ENCODE measurements around the gene CXCL5.
"Not testable (repeated sequence)": the region's sequence is repeated elsewhere in the genome, so short reads cannot be mapped to it uniquely, and the experiment has no call there.

CXCL5 gene

DNA sequence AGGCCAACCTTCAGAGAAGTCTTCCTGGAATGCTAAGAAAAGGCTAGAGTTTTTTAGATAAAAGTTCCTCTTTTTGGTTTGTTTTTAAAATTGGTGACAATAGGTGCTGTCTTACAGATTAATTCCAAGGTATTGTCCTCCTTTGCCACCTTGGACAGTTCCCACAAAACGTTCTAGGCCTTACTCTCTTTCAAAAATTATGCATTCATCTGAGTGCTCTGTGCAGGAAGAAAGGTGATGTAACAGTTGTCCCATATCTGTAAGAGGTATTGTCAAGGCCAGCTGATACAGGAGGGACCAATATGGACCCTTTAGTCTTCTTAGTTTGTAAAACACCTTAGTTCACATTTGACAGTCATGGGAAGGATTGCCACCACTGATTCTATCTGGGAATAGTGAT, 15.9 kb upstream of the CXCL5 start:
- DNase-seq, result no peak

DNA sequence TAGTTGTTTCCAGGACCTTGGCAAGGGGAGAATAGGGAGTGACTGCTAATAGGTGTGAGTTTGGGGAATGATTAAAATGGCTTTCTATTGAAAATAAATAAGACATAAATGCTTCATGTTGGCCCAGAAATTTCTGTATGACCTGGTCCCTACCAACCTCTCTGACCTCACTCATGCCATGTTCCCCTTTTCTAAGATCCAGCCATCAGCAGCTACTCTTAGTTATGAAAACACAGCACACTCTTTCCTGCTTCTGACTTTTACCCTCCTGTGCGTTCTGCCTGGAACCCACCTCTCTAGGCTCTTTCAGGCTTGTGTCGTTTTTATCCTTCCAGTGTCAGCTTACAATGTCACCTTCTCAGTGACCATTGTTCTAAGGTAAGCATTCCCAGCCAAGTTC, 14.8 kb upstream of the CXCL5 start:
- DNase-seq, result no peak

DNA sequence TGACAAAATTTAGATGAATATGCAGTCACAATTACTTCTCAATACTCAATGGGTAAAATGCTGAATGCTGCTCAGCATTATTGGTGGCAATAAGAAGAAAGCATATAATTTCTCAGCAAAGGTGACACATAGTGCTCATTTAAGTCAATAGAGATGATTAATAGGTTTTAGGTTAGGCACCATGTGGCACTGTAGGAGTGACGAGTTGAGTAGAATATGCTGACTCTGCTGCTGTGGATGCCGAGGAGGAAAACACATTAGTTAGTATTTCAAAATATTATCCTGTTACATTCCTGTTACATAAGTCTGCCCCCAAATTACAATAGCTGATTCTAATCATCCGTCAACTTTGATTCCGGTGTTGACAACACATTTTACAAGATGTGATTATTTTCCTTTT, 13.7 kb upstream of the CXCL5 start:
- DNase-seq, result no peak

DNA sequence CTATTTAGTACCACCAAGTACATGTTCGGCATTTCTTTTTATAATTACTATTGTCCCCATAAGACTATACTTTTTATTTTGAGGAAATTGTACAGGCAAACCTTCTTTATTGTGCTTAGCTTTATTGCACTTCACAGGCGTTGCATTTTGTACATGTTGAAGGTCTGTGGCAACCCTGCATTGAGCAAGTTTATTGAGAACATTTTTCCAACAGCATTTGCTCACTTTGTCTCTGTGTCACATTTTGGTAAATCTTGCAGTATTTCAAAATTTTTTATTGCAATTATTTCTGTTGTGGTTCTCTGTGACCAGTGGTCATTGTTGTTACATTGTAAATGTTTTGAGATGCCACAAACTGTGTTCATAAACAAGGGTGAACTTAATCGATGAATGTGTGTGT, 10.8 kb upstream of the CXCL5 start:
- no peak for DNase-seq

DNA sequence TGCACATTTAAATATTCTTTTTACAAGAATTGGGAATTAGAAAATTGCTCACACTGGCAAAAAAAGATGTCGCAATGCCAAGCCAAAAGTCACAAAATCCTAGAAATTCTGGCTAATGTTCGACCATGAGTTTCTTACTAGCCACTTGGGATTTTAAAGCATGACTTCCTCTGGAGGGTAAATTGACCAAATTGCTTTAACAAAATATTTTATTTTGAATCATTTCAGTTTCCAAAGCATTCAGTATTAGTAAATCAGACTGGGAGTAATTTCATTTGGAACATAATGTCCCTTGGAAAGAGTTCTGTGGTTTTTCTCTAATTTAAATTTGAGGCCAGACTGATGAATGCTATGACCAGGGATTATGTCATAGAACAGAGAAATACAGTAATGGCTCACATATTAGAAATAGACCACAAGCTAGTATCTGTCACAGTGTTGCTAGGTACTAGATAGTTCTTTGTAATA, 7.6 kb upstream of the CXCL5 start:
- no peak for DNase-seq

GRCh38 chr4:74005528-74005927, 7.1 kb upstream of the CXCL5 start:
- no peak for DNase-seq

DNA sequence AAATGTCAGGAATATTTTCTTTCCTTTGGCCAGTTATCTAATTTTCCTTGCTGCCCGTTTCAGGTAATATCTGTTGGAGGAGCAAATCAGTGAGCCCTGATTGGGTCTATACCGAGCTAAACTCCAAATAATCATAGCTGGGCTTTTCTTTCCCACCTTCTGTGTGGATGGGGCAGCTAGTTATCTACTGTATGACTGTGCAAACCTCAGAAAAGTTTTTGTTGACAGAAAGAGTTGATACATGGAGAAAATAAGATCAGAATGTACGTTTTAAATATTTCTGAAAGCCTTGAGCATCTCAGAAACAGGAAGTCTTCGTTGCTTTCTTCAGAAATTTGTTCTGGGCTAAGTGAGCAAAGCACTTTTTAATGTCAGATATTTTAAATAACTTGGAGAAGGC, 6.2 kb upstream of the CXCL5 start:
- DNase-seq, result no peak

DNA sequence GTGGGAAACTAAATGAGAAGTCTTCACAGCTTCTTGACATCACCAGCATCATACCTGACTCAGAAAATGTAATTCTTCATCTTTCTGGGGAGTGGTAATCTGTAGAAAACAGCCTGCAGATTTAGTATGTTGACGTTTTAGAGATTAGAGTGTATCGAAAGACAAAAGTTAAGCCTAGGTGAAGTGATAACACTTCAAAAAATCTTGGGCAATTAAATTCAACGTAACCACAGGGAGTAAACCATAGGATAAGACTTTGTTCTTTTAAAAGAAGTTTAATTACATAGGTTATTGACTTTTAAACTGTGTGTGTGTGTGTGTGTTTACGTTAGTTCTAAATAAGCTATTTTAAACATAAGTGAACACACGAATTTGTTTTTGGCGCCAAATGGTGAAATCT, 1.8 kb upstream of the CXCL5 start:
- DNase-seq, result no peak

GRCh38 chr4:73992050-73992449, 6.4 kb downstream of the CXCL5 start:
- no peak for DNase-seq

DNA sequence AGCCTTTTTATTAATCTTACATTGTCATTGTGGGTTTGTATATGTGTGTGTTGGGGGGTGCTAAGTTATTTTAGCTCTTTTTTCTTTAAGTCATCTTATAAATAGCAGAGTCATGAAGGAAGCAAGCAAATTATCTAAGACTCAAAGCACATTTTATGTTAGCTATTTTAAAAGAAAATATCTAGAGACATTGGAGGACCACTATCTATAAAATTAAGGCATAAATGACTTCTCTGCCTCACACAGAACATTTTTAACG, 6.8 kb downstream of the CXCL5 start:
- DNase-seq, result no peak

DNA sequence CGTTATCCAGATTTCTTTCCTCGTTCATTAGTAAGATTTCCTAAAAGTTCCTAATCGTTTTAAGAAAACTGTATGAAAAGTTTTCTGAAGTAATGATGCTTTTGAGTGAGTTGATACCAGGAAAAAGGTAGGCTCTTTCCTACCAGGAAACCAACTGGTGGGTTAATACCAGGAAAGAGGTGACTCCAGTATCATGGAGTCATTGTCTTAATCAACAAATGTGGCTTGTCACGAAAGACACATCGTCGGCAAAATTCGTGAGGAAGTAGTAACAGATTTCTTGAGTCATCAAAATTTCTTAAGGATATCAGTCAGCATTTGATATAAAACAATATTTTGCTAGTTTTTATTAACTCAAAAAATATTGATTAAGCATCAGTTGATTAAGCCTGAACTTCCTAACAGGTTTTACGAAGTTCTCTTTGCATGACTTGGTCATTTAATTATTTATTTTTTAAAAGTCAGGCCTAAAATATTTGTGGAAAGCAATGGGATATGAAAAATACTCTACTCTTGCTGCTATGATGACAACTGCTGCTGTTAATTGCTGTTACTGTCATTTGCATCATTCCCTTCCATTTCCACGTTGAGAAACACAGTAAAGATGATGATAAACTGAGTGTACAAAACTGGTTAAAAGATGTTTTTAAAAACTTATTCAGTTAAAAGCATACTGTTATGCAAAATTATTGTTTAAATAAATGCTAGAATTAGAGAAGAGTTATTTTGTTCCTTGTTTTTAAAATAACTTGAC, 7.3 kb downstream of the CXCL5 start:
- no peak for DNase-seq

DNA sequence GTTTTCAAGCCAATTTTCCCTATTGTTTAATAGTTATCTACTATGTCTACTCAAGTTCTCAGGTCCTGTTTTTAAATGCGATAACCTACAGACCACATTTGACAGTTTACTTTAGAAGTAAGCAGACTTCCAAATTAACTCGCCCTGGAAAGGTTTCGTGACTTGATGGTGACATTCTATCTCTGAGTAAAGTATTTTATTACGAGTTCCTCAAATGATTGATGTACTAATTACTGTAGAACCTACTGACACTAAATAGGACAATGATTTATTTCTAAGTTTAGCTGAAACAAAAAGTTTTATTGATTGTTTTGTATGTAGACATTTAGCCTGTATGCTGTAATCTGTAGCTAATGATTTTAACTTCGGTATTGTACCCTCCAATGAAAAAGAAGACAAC, 8.5 kb downstream of the CXCL5 start:
- no peak for DNase-seq

DNA sequence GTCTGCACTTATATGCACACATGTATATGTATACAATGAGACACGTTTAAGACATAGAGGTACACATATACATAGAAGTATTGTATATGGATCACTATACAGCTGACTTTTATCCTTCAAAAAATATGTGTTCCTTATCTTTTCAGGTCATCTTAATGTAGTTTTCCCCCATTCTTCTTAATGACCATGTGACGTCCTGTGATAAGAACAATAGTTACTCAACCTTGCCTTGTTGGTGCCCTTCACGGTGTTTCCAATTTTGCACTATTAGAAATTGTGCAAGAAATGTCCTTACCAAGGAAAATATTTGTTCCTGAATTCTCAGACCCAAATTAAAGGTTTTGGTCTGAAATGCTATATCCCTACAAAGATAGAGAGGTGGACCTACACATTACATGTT, 9.4 kb downstream of the CXCL5 start:
- no peak for DNase-seq

- no peak for DNase-seq
Measured at GRCh38 chr4:73988061-73988460, 10.4 kb downstream of the CXCL5 start, which contains the start of gene PPBP. PPBP (minus strand) TSS chr4:73988190; CDS start chr4:73988103, 87 bp downstream.

DNA sequence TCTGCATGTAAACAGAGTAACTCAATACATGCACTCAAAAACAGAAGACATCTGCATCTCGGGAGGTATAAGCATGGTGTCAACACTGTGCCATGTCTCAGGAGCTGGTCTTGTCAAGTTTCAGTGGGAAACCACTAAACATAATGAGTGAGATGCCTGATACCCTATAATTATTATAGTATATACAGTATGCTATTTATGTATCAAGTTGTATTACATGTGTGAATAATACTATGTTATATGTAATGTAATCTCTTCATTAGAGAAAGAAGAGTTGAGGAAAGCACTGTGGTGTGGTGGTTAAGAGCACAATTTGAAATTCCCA, 13.0 kb downstream of the CXCL5 start:
- DNase-seq, result no peak

- DNase-seq, result no peak
Measured at GRCh38 chr4:73984736-73985527, 13.5 kb downstream of the CXCL5 start.

GRCh38 chr4:73981175-73981574, 17.3 kb downstream of the CXCL5 start:
- DNase-seq, result not testable (repeated sequence)

DNA sequence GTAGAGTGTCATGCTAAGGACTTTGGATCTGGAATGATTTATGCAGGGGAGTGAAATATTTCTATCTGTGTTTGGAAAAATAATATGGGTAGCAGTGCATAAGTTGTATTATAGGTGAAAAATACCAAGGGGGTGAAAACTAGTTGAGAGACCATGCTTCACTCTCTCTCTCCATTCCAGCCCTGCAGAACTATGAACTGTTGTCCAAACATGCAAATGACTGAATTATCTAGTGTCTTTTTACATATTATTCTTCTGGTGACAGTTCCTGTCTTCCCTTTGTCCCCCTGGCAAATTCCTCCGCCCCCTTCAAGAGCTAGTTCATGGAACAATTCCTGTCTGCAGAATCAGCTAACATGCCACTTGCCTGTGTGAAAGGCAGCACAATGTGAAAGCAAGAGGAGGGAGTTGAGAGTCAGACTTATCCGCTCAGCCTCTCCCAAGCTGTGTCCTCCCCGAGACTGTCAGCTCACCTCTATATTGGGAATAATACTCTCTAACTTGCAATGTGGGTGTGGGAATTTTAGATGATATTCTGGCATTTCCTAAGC, 19.0 kb downstream of the CXCL5 start:
- DNase-seq, result no peak

GRCh38 chr4:73978886-73979285, 19.6 kb downstream of the CXCL5 start:
- no peak for DNase-seq

DNA sequence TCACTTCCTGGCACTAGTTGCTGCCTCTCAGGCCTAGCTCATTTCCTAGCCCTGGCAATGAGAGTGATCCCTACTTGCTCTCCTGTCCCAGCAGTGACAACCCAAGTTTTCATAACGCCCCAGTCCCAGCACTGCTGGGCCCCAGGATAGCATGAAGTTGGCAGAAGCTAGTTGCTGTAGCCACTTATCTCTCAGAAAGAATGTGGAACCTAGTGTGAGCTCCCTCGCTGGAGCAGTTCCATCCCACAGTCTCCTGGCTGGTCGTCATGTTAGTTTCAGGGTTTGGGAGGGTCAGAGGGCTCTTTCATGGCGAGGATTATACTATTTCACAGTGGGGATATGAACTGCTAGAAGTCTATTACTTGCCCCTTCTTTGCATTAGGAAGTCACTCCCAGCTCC, 21.8 kb downstream of the CXCL5 start:
- DNase-seq, result no peak

- no peak for DNase-seq
Measured at GRCh38 chr4:73976217-73976616, 22.3 kb downstream of the CXCL5 start.

DNA sequence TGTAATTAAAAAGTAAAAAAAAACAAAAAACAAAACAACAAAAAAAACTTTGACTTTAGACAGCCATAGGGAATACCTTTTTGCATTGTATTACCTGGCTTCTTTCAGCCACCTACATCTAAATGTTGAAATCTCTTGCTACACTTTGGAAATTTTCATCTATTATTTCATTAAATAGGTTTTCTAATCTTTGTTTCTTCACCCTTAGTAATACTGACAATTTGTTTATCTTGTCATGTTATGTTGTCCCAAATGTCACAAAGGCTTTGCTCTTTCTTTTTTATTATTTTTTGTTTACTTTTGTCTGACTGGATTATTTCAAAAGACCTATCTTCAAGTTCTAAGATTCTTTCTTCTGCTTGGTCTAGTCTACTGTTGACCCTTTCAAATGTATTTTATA, 24.1 kb downstream of the CXCL5 start:
- no peak for DNase-seq

GRCh38 chr4:73970945-73971344, 27.5 kb downstream of the CXCL5 start:
- no peak for DNase-seq

- no peak for DNase-seq
Measured at GRCh38 chr4:73970011-73970410, 28.5 kb downstream of the CXCL5 start.

All from effector CD4-positive, alpha-beta T cell (primary cell).